DMS53 treated with DMSO at 0.1 percent for 48 hours (cell line): ENCODE measurements around the gene MAP3K5.
"Not testable (repeated sequence)": the region's sequence is repeated elsewhere in the genome, so short reads cannot be mapped to it uniquely, and the experiment has no call there.

ENCODE experiments used
- DNase-seq: peaks from one replicate; lab custom pipeline; 2025; ENCODE audit not compliant: unreplicated experiment; lab: John Stamatoyannopoulos, UW

Gene MAP3K5

GRCh38 chr6:136791296-136792094 is 782 bp downstream of the MAP3K5 start:
- peak; percentile 9 for DNase-seq

- DNase-seq = no peak
Measured at GRCh38 chr6:136790411-136791295, 1.6 kb downstream of the MAP3K5 start.

- DNase-seq = not testable (repeated sequence)
Measured at GRCh38 chr6:136789440-136789839, 2.8 kb downstream of the MAP3K5 start.

GRCh38 chr6:136788069-136788902 is 4.0 kb downstream of the MAP3K5 start:
- DNase-seq = no peak

GRCh38 chr6:136787726-136788068 is 4.6 kb downstream of the MAP3K5 start:
- DNase-seq = no peak

GRCh38 chr6:136786658-136787057 is 5.6 kb downstream of the MAP3K5 start:
- DNase-seq = no peak

GRCh38 chr6:136784910-136785746 is 7.1 kb downstream of the MAP3K5 start:
- DNase-seq = no peak

GRCh38 chr6:136784271-136784664 is 8.0 kb downstream of the MAP3K5 start:
- no peak for DNase-seq

- no peak for DNase-seq
Measured at GRCh38 chr6:136783495-136784270, 8.6 kb downstream of the MAP3K5 start.

GRCh38 chr6:136783021-136783420 is 9.3 kb downstream of the MAP3K5 start:
- no peak for DNase-seq

- DNase-seq = peak; percentile 46
Measured at GRCh38 chr6:136782021-136782770, 10.1 kb downstream of the MAP3K5 start.

- DNase-seq = no peak
Measured at GRCh38 chr6:136780972-136781371, 11.3 kb downstream of the MAP3K5 start.

GRCh38 chr6:136779682-136780081 is 12.6 kb downstream of the MAP3K5 start:
- no peak for DNase-seq

GRCh38 chr6:136777651-136778050 is 14.6 kb downstream of the MAP3K5 start:
- no peak for DNase-seq

GRCh38 chr6:136775548-136775947 is 16.7 kb downstream of the MAP3K5 start:
- no peak for DNase-seq

- DNase-seq = no peak
Measured at GRCh38 chr6:136775081-136775480, 17.2 kb downstream of the MAP3K5 start.

- peak; percentile 39 for DNase-seq
Measured at GRCh38 chr6:136774228-136775041, 17.8 kb downstream of the MAP3K5 start.

GRCh38 chr6:136773473-136773796 is 18.8 kb downstream of the MAP3K5 start:
- no peak for DNase-seq
